HL-60 (cell line): ENCODE data around the gene ABHD2.

Experiments
- GABPA ChIP-seq: IDR thresholded peaks from 2 replicates; pipeline ENCODE4 v1.6.1; 2012; ENCODE audit warnings: low read depth
- POLR2AphosphoS5 ChIP-seq: IDR thresholded peaks from 2 replicates; pipeline ENCODE4 v1.6.1; 2012; ENCODE audit warnings: low read depth
- SPI1 ChIP-seq: IDR thresholded peaks from 2 replicates; pipeline ENCODE4 v1.6.1; 2012; ENCODE audit warnings: low read depth, mild to moderate bottlenecking, borderline replicate concordance
- TF ChIP-seq, protein P1 (sequence below): IDR thresholded peaks from one replicate; pipeline ENCODE4 v1.5.1; 2011; ENCODE audit warnings: low read length, control low read depth, inconsistent platforms; ENCODE audit not compliant: insufficient read depth
- TF ChIP-seq, protein P2 (sequence below): IDR thresholded peaks from 2 replicates; pipeline ENCODE4 v1.6.1; 2012; ENCODE audit warnings: low read depth; ENCODE audit not compliant: insufficient replicate concordance

DNA sequence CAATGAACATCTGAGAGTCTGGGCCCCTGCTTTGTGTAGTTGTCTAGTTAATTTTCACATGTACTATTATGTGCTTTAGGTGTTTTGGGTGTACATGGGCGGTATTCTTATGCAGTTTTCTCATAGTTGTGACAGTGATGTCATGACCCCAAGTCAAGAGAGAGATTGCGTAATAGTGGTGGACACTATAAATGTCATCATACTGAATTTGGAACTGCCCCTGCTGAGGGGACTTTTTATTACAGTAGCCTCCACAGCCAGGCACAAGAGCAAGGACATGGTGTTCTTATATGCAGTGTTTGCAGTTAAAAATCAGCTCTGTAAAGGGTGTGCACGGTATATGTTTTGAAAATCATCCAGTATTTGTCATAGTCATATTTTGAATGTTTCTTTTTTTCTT lies 29.5 kb downstream of the ABHD2 start:
- TF ChIP-seq, protein P1, sequence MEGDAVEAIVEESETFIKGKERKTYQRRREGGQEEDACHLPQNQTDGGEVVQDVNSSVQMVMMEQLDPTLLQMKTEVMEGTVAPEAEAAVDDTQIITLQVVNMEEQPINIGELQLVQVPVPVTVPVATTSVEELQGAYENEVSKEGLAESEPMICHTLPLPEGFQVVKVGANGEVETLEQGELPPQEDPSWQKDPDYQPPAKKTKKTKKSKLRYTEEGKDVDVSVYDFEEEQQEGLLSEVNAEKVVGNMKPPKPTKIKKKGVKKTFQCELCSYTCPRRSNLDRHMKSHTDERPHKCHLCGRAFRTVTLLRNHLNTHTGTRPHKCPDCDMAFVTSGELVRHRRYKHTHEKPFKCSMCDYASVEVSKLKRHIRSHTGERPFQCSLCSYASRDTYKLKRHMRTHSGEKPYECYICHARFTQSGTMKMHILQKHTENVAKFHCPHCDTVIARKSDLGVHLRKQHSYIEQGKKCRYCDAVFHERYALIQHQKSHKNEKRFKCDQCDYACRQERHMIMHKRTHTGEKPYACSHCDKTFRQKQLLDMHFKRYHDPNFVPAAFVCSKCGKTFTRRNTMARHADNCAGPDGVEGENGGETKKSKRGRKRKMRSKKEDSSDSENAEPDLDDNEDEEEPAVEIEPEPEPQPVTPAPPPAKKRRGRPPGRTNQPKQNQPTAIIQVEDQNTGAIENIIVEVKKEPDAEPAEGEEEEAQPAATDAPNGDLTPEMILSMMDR, result no peak
- TF ChIP-seq, protein P2, sequence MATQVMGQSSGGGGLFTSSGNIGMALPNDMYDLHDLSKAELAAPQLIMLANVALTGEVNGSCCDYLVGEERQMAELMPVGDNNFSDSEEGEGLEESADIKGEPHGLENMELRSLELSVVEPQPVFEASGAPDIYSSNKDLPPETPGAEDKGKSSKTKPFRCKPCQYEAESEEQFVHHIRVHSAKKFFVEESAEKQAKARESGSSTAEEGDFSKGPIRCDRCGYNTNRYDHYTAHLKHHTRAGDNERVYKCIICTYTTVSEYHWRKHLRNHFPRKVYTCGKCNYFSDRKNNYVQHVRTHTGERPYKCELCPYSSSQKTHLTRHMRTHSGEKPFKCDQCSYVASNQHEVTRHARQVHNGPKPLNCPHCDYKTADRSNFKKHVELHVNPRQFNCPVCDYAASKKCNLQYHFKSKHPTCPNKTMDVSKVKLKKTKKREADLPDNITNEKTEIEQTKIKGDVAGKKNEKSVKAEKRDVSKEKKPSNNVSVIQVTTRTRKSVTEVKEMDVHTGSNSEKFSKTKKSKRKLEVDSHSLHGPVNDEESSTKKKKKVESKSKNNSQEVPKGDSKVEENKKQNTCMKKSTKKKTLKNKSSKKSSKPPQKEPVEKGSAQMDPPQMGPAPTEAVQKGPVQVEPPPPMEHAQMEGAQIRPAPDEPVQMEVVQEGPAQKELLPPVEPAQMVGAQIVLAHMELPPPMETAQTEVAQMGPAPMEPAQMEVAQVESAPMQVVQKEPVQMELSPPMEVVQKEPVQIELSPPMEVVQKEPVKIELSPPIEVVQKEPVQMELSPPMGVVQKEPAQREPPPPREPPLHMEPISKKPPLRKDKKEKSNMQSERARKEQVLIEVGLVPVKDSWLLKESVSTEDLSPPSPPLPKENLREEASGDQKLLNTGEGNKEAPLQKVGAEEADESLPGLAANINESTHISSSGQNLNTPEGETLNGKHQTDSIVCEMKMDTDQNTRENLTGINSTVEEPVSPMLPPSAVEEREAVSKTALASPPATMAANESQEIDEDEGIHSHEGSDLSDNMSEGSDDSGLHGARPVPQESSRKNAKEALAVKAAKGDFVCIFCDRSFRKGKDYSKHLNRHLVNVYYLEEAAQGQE, result no peak
- TF ChIP-seq GABPA (no peak), POLR2AphosphoS5 (no peak), SPI1 (no peak)
